ENCODE measurements around the gene CREG2. TPM values are rescaled to one million over a fixed set of nuclear protein-coding genes. Genes with fewer than 3 reads are reported as not detected.

Gene CREG2
- total RNA-seq, 6 donors from 2014 or later = 1.1 to 8.4 (median 1.6) TPM; not detected in 3

GRCh38 chr2:101299604-101300003 is 87.7 kb downstream of the CREG2 start:
- Histone ChIP-seq H3K4me1 (peaks cover 47 to 81% (median 54%) of the 10 kb centered on the region in 4 donors), H3K27ac (no peak overlapping the region), H3K27me3 (no peaks in the 10 kb centered on the region), H3K36me3 (peaks cover 0 to 21% (median 1%) of the 10 kb centered on the region in 4 donors), H3K4me3 (no peak overlapping the region), H3K9me3 (no peaks in the 10 kb centered on the region)
- DNase-seq = no peak
- TF ChIP-seq EP300 (IDR thresholded peaks at IDR 0.05) (no peak), POLR2AphosphoS5 (IDR thresholded peaks at IDR 0.05) (no peak), POLR2A (IDR thresholded peaks at IDR 0.05) (no peak), CTCF (IDR thresholded peaks at IDR 0.05) (no peak)
- no peak for ATAC-seq (ENCODE audit: low FRiP score in 2 of 2)
- 64 to 69% methylated on average over 5 to 6 of the region's 6 CpGs for WGBS, 2 donors

GRCh38 chr2:101297383-101297782 is 89.9 kb downstream of the CREG2 start:
- ATAC-seq (ENCODE audit: low FRiP score in 2 of 2) (no peak), DNase-seq (no peak)
- TF ChIP-seq POLR2A (IDR thresholded peaks at IDR 0.05) (no peak), CTCF (IDR thresholded peaks at IDR 0.05) (no peak), EP300 (IDR thresholded peaks at IDR 0.05) (no peak), POLR2AphosphoS5 (IDR thresholded peaks at IDR 0.05) (no peak)
- Histone ChIP-seq H3K27ac (no peak overlapping the region), H3K9me3 (no peaks in the 10 kb centered on the region), H3K27me3 (no peaks in the 10 kb centered on the region), H3K36me3 (peaks cover 3 to 42% (median 12%) of the 10 kb centered on the region in 4 donors), H3K4me3 (no peak overlapping the region), H3K4me1 (peaks cover 33 to 67% (median 42%) of the 10 kb centered on the region in 4 donors)
- 89 to 95% methylated on average over 2 of the region's 2 CpGs for WGBS, 2 donors

- DNase-seq = no peak
- Histone ChIP-seq H3K27me3 (no peaks in the 10 kb centered on the region), H3K4me3 (no peak overlapping the region), H3K36me3 (peaks cover 4 to 46% (median 15%) of the 10 kb centered on the region in 4 donors), H3K4me1 (peaks cover 25 to 57% (median 32%) of the 10 kb centered on the region in 4 donors), H3K9me3 (no peaks in the 10 kb centered on the region), H3K27ac (no peak overlapping the region)
- TF ChIP-seq CTCF (IDR thresholded peaks at IDR 0.05) (no peak), POLR2AphosphoS5 (IDR thresholded peaks at IDR 0.05) (no peak), POLR2A (IDR thresholded peaks at IDR 0.05) (no peak), EP300 (IDR thresholded peaks at IDR 0.05) (no peak)
- no peak for ATAC-seq (ENCODE audit: low FRiP score in 2 of 2)
- WGBS, 2 donors = 91 to 92% methylated on average over 5 of the region's 5 CpGs
Measured at GRCh38 chr2:101296371-101296770, 90.9 kb downstream of the CREG2 start.

GRCh38 chr2:101295895-101296294 is 91.4 kb downstream of the CREG2 start:
- Histone ChIP-seq H3K36me3 (peaks cover 4 to 51% (median 15%) of the 10 kb centered on the region in 4 donors), H3K4me3 (no peak overlapping the region), H3K27me3 (no peaks in the 10 kb centered on the region), H3K4me1 (peaks cover 20 to 52% (median 27%) of the 10 kb centered on the region in 4 donors), H3K27ac (no peak overlapping the region), H3K9me3 (no peaks in the 10 kb centered on the region)
- 84 to 85% methylated on average over 2 of the region's 2 CpGs for WGBS, 2 donors
- DNase-seq = no peak
- no peak for TF ChIP-seq POLR2A (IDR thresholded peaks at IDR 0.05)
- TF ChIP-seq POLR2AphosphoS5 (IDR thresholded peaks at IDR 0.05) = no peak
- TF ChIP-seq EP300 (IDR thresholded peaks at IDR 0.05) = no peak
- TF ChIP-seq CTCF (IDR thresholded peaks at IDR 0.05) = no peak
- no peak for ATAC-seq (ENCODE audit: low FRiP score in 2 of 2)

Small RNAs within 50 kb of the gene (small RNA-seq; reads per million reads assigned to genes)
- 0 to 0.39 (median 0.35) reads per million in 4 donors for gene MIR5696

Other genes starting within 250 kb of the CREG2 start
- gene TBC1D8, start 236.1 kb downstream of the CREG2 start, total RNA-seq = 100 to 1,000 TPM in 1 of 6 donors, 10 to 100 TPM in 5; 21.0 to 133 (median 56.8) TPM
- 10 to 100 TPM; 15.9 to 49.1 (median 30.4) TPM for gene CNOT11, start 134.6 kb downstream of the CREG2 start, total RNA-seq
- 100 to 1,000 TPM; 104 to 202 (median 158) TPM for gene RNF149, start 78.8 kb downstream of the CREG2 start, total RNA-seq
- gene RFX8, start 87.6 kb upstream of the CREG2 start, total RNA-seq = 10 to 100 TPM in 1 of 6 donors, 1 to 10 TPM in 1, under 1 TPM in 2, not detected in 2; 0.24 to 21.0 (median 0.80) TPM

Data from upper lobe of left lung (tissue), 6 donors.